ENCODE results near the gene PMM2. TPM values are rescaled to one million over a fixed set of nuclear protein-coding genes. Genes with fewer than 3 reads are reported as not detected.

PMM2 gene
- total and polyA plus RNA-seq, 2 experiments from 2014 or later: 38.2 to 60.4 TPM

- DNase-seq (ENCODE audit: low spot score) (no peak), ATAC-seq (no peak)
- Histone ChIP-seq H3K79me2 (replicated peaks; ENCODE audit: insufficient read depth) (0 out of 2 replicates have a peak, but pooled peaks cover 6% of the 10 kb centered on the region), H2AFZ (no peak overlapping the region), H3K9me2 (ENCODE audit: insufficient read depth) (no peaks in the 10 kb centered on the region), H3K27me3 (ENCODE audit: insufficient read depth) (no peaks in the 10 kb centered on the region), H4K20me1 (replicated peaks; ENCODE audit: insufficient read depth) (no peaks in the 10 kb centered on the region; the same call in 1 of the 2 replicates), H3K36me3 (ENCODE audit: insufficient read depth) (peaks cover 28% of the 10 kb centered on the region), H3K4me3 (no peak overlapping the region), H3K27ac (ENCODE audit: low read depth) (no peak overlapping the region), H3K4me1 (ENCODE audit: insufficient read depth) (peaks cover 11% of the 10 kb centered on the region; the same call in 1 of the 2 replicates), H3F3A (replicated peaks; ENCODE audit: low read depth) (0 out of 2 replicates have a peak, but pooled peaks cover 16% of the 10 kb centered on the region), H3K4me2 (no peak overlapping the region)
- TF ChIP-seq REST (IDR thresholded peaks at IDR 0.05; ENCODE audit: unreplicated experiment): no peak
- TF ChIP-seq POLR2AphosphoS5 (IDR thresholded peaks at IDR 0.05; ENCODE audit: low read depth): no peak
- no peak for TF ChIP-seq JUNB (IDR thresholded peaks at IDR 0.05; ENCODE audit: unreplicated experiment)
- no peak for TF ChIP-seq CTCF (conservative IDR thresholded peaks at IDR 0.05; ENCODE audit: low read depth in 2 of 2)
- no peak for TF ChIP-seq ZNF462 (CRISPR knock-in tag; IDR thresholded peaks at IDR 0.05)
- no peak for TF ChIP-seq EZH2 (IDR thresholded peaks at IDR 0.05; ENCODE audit: low read depth, unreplicated experiment)
- TF ChIP-seq NANOG (IDR thresholded peaks at IDR 0.05; ENCODE audit: borderline replicate concordance): no peak
- TF ChIP-seq ZNF114 (CRISPR knock-in tag; IDR thresholded peaks at IDR 0.05): no peak
- no peak for TF ChIP-seq ZNF331 (CRISPR knock-in tag; IDR thresholded peaks at IDR 0.05; ENCODE audit: low read depth)
- Mint-ChIP-seq H3K4me1 (peaks cover 23% of the 10 kb centered on the region), H3K27me3 (ENCODE audit: insufficient read depth, low read depth, poor library complexity) (peaks cover 2% of the 10 kb centered on the region), H3K36me3 (ENCODE audit: low read depth) (peaks cover 87% of the 10 kb centered on the region), H3K9me3 (no peaks in the 10 kb centered on the region), H3K27ac (no peak overlapping the region), H3K4me3 (no peak overlapping the region)
Measured at GRCh38 chr16:8819411-8820034, 21.9 kb downstream of the PMM2 start.
